ENCODE results near the gene RNF150. TPM values are rescaled to one million over a fixed set of nuclear protein-coding genes. Genes with fewer than 3 reads are reported as not detected.

The RNF150 gene
- polyA plus RNA-seq, 12 donors: 24.6 to 112 (median 37.9) TPM

- DNase-seq: no peak
These were observed 1.0 kb upstream of the RNF150 start for GRCh38 chr4:141133999-141134995.

- DNase-seq: peak; percentile 73
These were observed 542 bp downstream of the RNF150 start for GRCh38 chr4:141132709-141133145.

DNA sequence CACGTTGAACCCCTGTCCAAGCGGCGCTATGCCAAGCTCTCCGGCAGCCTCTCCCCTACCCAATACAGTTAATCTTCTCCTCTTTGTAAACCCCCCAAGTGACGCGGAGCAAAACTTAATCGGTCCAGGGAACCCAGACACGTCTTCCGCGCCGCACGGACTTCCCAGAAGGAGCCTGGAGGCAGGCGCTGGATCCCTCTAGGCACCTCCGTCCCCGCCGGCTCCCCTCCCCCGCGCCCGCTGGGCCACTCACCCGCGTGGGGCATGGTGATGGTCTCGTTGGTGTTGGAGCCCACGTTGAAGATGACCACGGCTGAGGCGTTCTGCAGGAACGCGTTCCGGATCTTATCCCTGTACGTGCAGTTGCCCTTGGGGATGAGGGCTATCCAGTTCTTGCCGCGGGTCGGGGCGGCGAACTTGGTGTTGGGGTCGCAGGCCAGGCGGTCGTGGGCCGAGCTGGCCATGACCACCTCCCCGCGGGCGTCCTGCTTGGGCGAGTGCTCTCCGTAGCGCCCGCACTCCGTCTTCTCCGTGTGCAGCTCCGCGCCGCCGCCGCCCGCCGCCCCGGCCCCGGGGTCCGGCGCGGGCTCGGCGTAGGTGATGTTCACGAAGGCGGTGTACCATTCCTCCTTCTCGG, 1.1 kb downstream of the RNF150 start:
- DNase-seq: no peak

- no peak for DNase-seq
These were observed 1.6 kb downstream of the RNF150 start for GRCh38 chr4:141131723-141132071.

DNA sequence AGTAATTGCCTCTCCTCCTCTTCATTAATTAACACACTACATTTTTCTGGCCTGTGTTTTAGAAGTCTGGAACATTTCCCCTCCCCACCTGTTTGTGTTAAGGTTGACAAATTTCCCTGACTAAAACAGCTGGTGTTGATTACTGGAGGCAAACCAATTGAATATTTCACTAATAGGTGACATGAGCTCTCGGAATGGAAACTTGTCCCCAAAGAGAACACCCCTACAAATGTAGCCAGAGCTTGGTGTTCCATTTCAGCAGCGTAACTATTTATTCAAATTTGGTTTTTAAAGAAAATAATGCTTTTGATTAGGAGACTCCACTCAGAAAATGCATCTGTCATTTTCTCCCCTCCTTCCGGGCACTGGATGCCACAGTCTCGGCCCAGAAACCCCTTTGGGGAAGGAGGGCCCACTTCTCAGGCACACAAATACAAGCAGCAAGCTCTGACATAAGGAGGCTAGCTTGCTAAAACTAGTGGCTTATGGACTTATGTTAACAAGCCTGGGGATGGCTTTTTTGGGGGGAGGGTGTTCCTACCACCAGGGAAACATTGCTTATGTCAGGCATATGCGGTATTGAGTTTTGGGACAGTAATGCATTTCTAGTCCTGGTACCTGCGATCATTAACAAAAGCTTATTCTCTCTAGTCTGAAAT, 2.2 kb downstream of the RNF150 start:
- DNase-seq: no peak

- DNase-seq: no peak
These were observed 5.4 kb downstream of the RNF150 start for GRCh38 chr4:141127884-141128283.

DNA sequence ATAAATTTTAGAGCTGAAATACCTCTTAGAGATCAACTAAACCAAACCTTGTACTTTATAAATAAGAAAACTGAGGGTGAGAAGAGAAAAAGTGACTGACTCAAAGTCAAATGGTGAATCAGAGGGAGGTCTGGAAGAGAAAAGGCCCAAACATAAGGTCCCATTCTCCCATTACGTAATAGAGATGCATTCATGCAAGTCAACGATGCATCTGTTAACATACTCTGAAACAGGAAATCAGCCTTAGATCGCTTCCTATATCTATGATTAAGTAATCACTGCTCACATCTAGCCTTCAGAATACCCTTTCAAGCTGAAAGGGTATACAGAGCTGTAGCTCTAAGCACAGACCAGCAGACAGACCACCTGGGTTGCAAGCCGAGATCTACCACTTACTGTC, 6.5 kb downstream of the RNF150 start:
- DNase-seq: no peak

DNA sequence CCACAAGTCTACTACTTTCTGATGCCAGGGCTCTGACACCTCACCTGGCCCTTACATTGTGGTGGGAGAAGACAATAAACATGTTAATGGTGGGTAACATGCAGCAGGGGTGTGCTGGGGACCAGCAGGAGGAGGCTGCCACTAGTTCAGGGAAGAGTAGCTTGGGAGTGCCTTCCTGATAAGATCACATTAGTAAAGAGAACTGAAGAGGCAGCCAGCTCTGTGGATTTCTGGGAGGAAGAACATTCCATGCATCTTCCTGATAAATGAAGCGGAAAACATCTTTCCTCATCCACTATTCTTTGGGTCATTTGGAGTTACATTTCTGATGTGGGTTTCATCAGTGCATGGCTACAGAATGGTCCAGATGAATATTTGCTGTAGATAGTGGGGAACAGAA, 9.0 kb downstream of the RNF150 start:
- no peak for DNase-seq

DNA sequence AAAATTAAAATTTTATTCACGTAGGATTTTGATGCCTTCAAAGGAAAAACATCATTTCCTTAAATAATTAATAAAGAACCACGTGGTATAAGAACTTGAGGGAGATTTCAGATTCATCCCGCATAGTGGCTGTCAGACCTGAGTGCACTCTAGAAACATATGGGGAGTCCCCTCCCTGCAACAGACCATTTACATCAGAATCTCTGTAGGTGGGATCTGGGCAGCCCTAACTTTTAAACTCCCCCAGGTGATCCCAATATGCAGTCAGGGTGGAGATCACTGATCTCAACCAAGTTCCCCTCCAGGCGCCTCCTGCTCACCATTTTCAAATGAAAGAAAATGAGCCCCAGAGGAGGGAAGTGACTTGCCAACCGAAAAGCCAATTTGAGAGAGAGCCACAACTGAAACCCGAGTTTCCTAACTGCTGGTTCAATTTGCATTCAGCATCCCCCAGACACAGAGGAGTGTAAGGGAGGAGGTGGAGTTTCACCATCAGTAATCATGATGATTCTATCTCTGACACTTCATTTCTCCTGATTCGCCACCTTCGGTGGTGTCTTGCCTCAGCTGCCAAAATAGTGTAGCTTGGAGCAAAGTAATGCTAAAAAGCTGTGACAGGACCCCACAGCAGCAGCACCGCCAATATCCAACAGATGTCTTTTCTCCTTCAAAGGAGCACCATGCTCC, 11.4 kb downstream of the RNF150 start:
- DNase-seq: no peak

- no peak for DNase-seq
These were observed 12.2 kb downstream of the RNF150 start for GRCh38 chr4:141121101-141121500.

DNA sequence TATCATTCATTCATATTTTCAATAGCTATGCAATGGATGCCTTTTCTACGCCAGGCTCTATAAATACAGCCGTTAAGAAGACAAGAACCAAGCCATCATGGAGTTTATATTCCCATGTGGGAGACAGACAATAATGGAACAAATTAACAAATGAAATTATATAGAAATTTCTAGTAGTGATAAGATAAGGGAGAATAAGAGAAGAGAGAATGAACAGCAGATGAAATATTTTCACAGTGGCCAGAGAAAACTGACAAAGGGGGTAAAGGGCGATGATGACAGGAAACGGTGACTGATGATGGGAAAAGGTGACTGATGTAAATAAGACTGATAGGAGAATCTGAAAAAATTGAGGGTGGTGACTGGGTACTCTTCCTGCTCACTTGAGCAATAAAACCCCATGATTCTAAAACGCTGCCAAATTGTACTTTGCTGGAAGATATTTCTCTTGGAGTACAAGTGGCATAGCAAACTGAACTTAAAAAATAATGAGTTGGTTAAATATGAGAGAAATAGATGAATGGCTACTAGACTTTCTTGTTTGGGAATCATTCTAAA, 13.2 kb downstream of the RNF150 start:
- DNase-seq: no peak

- DNase-seq: no peak
These were observed 14.2 kb downstream of the RNF150 start for GRCh38 chr4:141119071-141119470.

DNA sequence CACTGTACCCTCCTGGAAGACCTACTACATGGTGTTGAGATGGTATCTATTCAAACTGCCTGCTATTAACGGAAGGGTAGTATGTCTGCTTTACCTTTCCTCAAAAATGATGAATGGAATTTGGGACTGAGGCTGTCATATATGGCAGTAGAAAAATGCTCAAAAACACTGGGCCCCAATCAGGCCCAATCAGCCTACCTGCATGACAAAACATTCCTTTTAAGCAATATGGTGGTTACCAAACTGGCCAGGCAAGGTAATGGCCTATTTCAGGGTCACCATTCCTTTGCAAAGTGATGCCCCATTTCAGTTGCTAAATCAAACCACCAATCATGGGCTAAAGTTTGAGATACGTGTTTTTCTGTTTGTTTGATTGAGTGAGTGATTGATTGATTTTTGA, 14.9 kb downstream of the RNF150 start:
- DNase-seq: no peak

- DNase-seq: no peak
These were observed 15.3 kb downstream of the RNF150 start for GRCh38 chr4:141117935-141118334.

GRCh38 chr4:141109983-141110382, 23.3 kb downstream of the RNF150 start:
- DNase-seq: no peak

GRCh38 chr4:141107927-141108326, 25.3 kb downstream of the RNF150 start:
- no peak for DNase-seq

- DNase-seq: no peak
These were observed 30.9 kb downstream of the RNF150 start for GRCh38 chr4:141102367-141102766.

- DNase-seq: no peak
These were observed 31.8 kb downstream of the RNF150 start for GRCh38 chr4:141101511-141101910.

DNA sequence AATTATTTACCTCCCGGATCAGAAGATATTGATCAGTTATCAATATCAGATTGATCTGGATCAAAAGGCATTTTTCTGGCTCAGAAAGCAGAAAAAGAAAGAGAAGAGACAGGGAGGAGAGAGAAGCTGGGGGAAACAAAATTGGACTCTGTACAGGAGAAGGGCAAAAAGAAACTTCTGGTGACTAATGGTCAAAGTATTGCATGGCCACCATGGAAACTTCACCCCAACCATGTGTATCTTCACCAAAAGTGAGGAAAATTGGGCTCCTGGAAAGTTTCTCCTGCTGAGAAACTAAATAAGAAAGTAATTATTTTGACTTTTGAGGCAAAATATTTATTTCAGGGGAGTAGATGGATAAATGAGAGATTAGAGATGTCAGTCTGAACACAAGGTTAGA, 33.9 kb downstream of the RNF150 start:
- no peak for DNase-seq

- no peak for DNase-seq
These were observed 35.1 kb downstream of the RNF150 start for GRCh38 chr4:141098163-141098562.

DNA sequence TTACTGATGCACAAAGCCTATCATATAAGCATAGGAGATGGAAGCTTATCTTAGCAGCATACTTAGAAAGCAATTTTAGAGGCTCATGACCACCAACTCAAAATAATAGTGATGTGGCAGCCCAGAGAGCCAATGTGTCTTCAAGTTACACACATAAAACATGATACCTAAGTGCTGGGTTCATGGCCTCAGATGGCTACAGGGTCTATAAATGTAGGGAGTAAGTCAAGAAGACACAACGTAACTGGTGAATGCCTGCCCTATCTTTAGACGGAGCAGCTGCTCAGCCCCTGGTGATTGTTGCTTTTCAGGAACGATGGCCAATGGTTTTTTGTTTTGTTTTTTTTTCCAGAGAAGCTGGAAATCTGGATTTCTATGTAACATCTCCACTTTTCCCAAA, 42.8 kb downstream of the RNF150 start:
- no peak for DNase-seq

DNA sequence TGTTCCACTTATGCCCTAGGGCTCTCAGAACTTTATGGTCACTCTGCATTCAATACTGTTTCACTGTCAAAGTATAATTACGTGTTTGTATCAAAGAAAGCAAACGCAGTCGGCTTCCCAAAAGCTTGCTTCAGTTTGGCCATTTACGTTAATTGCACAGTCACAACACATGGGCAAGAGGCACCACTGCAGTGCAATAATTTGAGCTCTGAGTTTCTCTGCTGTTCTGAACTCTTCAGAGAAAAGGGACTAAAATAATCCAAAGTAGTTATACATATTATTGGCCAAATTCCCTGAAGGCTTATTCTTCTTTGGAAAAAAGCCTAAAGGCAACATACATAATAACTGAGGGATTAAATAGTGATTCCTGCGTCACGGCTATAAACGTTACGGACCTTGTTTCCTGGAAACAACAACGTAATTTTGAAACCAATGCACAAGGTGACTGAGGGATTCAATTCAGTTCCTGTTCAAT, 51.3 kb downstream of the RNF150 start:
- DNase-seq: peak; percentile 21

Measured in muscle of arm (tissue), 12 donors.